GM18867 (cell line): ENCODE data around the gene DGKH.
"Not testable (repeated sequence)": the region's sequence is repeated elsewhere in the genome, so short reads cannot be mapped to it uniquely, and the experiment has no call there.

Source experiments
- ATAC-seq: cut with Tn5 transposase; IDR thresholded peaks from one replicate; pipeline ENCODE4 v1.9.1; 2021; ENCODE audit warnings: mild to moderate bottlenecking, moderate library complexity; ENCODE audit not compliant: unreplicated experiment

DGKH gene

DNA sequence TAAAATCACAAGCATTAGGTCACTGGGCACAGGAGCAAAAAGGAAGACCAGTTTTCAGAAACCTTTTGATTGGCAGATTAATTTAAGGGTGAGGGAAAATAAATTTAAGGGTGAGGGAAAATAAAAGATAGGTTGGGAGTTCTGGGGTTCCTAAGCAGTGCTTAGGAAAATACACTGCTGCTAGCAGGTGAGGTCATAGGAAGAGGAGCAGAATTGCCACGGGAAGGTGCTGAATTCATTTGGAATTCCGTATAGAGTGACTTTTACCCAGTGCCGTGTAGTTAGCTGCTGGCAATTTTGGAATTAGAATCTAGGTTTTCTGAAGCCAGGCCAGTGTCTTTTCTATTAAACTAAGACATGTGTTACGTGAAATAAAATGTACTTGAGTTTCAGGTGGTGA lies 59.8 kb downstream of the DGKH start:
- no peak for ATAC-seq

DNA sequence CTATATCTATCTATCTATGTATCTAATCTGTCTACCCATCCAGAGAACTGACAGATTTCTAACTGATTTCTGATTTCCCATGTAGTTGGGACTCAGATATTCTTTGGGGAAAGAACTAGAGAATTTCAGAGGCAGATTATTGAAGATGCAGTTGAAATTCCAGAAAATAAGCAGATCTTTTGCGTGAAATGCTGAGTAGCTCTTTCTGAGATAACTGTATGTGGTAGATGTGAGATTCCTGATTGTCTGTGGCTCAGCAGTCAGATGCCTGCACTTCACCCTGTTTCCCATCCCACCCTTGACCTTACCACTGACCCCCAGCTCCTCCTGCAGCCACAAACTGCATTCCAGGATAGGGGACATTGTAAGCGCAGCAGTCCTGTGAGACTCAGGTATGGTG lies 61.5 kb downstream of the DGKH start:
- no peak for ATAC-seq

DNA sequence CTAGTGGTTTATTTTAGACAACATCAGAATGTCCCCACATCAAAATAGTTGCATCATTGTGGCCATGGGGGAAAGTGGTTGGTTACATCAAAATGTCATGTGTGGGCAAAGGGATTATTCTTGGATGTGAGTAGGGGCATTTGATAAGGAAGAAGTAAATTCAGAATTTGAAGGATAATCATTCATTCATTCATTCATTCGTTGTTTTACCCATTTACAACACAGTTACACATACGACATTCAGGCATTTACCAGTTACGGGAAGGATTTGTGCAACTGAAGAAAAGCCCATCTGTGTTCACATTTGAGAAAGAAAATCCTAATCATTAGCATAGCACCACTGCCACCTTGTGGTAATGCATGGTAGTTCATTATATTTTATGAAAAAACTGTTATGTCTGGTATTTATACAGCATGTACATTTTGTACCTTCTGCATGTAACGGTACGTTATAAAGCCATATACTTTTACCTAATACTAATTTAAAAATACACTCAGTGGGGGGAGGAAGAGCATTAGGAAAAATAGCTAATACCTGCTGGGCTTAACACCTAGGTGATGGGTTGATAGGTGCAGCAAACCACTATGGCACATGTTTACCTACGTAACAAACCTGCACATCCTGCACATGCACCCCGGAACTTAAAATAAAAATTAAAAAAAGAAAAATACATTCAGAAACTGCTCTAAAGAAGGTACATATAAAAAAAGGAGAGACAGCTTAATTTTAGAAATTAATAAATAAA lies 62.1 kb downstream of the DGKH start:
- ATAC-seq: peak; percentile 52

DNA sequence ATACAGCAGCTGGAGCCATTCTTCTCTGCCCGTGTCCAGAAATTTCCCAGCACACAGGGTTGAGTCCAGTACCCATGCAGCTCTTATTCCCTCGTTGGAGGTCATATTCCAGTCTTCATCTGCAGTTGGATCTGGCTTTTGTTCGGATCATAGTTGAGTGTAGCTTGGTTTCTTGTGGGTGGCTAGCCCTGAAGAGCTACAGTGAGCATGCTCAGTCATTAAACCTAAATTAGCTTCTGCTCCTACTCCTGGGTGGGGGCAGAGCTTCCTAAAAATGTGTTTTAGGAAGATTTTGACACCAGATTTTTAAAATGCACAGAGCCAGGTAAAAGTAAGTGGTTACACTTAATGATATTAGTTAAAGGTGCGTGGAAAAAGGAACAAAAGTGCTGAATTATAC lies 64.4 kb downstream of the DGKH start:
- ATAC-seq: no peak

DNA sequence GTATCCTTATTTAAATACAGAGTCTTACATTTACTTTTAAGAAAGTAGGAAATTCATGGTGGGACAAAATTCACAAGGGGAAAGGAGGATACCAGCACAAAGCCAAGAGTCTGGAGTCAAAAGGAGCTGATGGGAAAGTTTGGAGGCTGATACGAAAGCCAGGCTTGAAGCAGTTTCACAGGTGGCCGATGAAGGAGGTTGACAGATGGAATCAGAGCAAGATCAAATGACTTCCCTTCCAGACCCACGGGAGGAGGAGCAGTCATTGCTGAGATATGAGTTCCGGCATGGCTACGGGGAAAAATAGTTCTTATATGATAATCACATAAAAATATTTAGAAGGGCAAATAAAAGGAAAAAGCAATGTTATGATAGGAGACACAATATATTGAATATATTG lies 65.0 kb downstream of the DGKH start:
- no peak for ATAC-seq

DNA sequence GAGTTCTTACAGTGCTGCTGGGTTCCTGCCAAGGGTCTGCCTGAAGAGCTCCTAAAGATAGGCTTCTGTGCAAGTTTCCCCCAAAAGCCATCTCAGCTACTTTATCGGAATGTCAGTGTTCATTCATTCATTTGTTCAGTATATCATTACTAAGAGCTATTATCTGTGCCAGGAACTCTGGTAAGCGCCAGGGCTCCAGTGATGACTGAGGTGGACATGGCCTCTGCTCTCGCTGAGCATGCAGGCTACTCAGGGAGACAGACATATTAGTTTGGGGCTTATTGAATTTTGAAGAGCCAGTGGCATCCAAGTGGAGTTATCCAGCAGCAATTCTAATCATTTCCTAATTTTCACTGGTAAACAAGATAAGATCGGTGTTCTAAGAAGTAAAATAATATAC lies 65.8 kb downstream of the DGKH start:
- ATAC-seq: no peak

DNA sequence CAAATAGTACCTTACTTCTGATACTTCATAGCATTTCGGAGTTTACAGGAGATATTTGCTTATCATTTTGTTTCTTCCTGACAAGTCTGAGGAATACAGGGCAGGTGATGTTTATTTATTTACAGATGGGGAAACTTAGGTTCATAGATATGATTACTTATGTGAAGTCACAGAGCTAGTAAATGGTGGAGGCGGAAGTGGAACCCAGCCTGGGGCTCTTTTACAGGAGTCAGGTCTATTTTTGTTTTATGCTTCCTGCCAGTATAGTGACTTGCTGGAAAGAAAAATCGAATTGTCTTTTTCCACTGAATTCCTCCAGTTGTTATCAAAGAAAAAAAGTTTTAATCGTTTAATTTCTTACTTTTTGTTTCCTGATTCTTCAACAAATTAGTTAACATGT lies 66.5 kb downstream of the DGKH start:
- no peak for ATAC-seq

DNA sequence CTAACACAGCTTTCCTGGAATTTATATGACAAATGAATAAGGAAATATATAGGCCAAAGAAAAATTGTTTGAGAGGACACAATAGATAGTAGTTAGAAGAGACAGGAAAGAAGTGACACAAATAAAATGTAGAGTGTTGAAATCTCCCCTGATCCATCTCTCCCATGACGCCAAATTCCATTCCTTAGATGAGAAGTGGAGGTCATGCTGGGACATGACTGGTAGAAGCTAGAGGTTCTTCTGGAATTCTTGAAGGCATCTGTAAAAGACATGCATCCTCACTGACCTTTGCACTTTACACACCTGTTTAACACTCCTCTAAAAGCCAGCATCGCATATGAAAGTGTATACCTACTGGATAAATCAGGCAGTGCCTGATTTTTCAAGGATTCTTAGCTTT lies 67.8 kb downstream of the DGKH start:
- ATAC-seq: no peak

DNA sequence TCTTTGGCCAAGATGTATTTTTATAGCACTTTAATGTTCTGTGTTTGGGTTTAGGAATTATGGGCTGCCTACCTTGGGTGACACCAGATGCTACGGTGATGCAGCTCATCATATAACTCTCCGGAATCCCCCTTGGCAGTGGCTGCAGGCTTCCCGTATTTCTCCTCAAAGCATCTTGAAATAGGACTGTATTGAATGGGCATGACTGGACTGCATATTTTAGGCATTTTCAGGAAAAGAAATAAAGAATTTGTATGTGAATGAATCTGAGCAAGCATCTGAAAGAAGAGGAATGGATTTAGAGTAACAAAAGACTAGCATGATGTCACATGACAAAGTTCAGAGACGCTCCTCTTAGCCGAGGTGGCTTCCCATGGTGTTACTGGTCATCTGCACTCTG lies 70.6 kb downstream of the DGKH start:
- no peak for ATAC-seq

DNA sequence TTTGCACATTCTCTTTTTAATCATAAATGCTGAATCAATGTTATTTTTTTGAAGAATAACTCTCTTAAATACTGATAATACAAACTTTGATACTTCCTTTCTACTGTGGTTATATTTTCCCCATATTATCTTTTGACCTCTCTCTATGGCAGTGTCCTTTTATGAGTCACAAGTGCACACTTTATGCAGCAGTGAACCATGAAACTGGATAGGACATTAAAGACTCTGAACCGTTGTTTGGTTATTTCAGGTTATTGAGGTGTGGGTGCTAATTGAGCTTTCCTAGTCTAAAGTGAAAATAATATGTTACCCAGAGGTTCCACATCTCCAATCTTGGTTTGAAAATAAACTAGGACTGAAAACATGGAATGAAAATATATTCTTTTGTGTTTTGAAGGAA lies 71.4 kb downstream of the DGKH start:
- no peak for ATAC-seq

DNA sequence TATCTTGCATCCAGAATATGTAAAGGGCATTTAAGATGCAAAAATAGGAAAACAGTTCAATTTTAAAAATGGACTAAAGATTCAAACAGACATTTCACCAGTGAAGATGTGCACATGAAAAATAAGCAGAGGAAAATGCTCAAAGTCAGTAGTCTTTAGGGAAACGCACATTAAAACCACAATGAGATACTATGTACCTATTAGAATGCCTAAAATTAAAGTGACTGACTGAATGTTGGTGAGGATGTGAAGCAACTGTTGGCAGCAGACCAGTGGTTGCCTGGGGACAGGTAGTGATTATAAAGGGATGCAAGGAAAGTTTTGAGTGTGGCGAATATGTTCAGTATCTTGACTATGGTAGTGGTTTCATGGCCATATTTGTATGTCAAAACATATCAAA lies 75.2 kb downstream of the DGKH start:
- ATAC-seq: no peak

DNA sequence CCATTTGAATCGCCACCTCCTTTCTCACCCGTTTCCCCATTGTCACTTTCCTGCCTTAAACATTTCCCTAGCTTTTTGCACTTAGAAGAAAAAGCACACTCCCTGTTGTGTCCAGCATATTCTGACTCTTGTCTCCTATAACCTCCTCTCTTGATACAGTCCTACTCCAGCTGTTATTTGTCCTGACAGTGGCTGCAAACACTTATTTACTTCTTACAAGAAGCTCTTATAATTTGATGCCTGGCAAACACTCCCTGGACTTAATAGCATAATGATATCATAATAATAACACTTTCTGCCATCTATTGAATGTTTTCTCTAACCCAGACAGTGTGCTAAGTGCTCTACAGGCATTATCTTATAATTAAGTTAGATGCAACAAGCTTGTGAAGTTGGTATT lies 76.6 kb downstream of the DGKH start:
- ATAC-seq: no peak

DNA sequence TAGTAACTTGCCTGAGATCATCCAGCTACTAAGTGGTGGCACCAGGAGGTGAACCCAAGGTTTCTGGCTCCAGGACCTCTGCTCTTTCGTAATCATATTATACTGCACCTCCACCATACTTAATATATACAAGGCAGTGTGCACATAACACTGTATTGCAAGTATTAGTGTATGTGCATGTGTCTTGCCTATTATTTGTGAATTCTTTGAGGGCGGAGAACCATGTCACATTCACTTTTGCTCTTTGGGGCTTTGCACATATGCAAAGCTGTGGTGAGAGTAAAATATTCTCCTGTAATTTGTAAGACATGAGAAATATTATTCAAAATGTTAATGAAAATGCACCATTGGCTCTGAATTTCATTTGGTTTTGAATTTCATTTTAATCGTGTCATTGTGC lies 78.6 kb downstream of the DGKH start:
- no peak for ATAC-seq

DNA sequence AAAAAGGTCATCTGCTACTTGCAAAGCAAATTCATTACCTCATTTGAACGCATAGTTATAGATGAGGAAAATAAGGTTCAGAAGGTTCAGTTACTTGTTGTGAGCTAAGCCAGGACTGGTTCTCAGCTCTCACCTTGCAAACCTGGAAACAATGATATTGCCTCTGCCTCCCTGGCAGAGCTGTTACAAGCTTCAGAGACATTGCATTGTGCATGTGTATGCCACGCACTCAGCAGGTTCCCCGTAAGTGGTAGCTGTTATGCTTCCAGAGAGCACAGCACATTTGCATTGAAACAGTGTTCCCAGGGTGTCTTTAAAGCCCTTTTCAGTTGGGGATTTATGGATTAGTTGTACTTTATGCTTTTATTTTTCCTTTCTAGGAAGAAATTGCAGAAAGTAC lies 80.6 kb downstream of the DGKH start:
- no peak for ATAC-seq

DNA sequence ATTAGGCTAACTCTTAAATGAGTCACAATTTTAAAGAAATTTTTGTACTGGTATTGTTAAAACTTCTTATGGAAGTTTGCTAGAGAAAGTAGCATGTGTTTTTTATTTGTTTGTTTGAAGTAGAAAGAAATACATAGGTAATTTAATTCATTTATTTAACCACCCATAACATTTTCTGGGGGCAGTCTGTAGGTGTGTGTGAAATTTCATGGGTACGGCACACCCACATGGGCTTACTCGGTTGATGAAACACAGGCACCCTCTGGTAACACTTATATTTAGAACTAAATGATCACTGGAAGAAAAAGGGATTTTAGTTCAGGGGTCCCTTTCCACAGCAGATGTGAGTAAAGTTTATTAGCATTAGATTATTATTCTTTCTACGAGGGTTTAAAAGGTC lies 88.1 kb downstream of the DGKH start:
- ATAC-seq: no peak

DNA sequence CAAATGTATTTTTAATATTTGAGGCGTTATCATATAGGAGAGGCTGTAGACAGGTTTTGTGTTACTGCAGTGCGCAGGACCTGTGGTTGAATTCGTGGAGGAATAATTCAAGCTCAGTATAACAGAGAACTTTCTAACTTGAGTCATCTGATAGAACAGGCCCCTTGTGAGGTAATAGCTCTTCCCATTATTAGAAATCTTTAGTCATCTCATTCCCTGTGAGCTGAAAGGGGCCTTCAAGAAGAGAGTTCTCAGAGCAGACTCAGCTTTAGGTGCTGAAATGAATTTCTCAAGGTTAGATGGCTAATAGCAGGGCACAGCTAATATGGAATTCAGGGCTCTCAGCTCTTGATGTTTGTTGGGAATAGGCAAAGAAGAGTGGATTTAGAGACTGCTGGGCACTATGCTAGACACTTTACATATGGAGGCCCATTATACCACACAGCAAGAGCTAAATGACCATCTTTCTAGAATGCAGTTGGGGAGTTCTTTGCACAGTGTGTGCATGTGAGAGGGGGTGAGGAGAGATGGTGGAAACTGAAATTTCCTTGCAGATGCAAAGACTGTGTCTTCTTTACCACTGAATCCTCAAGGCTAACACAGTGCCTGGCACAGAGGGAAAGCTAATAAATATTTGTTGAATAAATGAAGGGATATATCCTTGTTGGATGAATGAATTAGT lies 89.5 kb downstream of the DGKH start:
- ATAC-seq: no peak

DNA sequence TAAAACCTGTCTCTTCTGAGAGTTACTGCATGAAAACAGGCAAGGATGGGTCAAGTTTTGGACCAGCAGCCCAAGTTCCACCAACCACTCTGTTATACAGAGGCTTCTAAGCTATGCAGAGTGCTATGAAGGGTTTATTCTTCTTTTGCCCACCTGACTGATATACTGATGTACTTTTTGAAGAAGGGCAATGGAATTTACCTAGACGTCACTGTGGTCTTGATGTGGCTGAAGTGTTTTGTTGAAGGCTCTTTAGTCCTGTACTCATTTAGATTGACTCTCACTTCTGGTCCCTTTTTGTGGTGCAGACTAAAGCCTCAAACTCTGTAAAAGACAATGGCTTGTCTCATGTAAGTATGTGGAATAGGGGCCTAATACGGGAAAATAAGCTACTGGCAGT lies 92.0 kb downstream of the DGKH start:
- no peak for ATAC-seq

DNA sequence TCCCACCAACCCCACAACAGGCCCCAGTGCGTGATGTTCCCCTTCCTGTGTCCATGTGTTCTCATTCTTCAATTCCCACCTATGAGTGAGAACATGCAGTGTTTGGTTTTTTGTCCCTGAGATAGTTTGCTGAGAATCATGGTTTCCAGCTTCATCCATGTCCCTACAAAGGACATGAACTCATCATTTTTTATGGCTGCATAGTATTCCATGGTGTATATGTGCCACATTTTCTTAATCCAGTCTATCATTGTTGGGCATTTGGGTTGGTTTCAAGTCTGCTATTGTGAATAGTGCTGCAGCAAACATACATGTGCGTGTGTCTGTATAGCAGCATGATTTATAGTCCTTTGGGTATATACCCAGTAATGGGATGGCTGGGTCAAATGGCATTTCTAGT lies 92.6 kb downstream of the DGKH start:
- ATAC-seq: not testable (repeated sequence)

DNA sequence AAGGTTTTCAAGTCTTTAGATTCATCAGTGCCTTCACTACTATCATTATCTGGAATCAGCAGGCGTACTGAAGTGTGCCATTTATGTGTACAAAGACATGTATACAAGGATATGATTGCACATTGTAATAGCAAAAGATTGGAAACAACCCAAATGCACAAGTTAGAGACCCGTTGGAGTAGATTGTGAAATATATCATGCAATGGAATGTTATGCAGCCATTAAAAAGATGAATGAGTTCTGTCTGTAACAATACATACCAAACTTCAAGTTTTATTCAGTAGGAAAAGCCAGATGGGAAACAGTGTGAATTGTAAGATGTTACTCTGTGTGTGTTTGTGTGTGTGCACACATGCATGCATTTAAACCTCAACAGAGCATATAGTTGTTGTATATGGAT lies 97.9 kb downstream of the DGKH start:
- no peak for ATAC-seq

DNA sequence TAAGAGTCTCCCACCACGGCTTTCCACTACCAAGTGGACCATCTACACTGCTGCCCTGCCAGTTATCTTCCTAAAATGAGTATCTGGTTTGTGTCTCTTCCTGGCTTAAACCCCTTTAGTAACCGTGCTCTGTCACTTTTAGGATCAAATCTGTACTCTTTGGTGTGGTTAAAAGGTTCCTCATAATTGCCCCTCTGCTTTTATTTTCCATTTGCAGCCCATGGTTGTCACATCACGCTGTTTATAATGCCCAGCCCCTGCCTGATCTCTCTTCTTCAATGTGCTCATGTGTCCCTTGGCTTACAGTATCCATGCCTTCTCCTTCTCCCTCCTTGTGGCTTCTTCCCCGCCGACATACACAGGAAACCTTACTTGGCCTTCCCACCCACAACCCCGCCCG lies 100.1 kb downstream of the DGKH start:
- no peak for ATAC-seq

DNA sequence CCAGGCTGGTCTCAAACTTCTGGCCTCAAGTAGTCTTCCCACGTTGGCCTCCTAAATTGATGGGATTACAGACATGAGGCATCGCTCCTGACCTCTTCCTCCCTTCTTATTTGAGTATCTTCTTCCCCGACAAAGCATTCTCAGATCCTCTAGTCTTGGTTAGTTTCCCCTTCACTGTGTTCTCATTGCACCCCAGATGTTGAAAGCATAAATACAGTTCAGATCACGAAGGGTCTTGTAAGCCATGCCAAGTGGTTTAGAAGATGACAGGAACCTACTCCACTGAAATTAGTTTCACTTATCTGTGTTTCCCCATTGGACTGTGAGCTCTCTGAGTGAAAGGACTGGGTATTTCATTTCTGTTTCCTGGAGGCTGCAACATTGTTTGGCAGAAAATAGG lies 100.7 kb downstream of the DGKH start:
- ATAC-seq: no peak

DNA sequence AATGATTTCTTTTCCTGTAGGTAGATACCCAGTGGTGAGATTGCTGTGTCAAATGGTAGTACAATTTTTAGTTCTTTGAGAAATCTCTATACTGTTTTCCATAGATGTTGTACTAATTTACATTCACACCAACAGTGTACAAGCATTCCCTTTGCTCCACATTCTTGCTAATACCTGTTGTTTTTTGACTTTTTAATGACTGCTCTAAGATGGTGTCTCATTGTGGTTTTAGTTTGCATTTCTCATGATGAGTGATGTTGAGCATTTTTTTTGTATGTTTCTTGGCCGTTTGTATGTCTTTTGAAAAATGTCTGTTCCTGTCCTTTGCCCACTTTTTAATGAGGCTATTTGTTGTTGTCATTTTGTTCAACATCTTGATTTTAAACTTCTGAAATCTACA lies 103.3 kb downstream of the DGKH start:
- no peak for ATAC-seq

DNA sequence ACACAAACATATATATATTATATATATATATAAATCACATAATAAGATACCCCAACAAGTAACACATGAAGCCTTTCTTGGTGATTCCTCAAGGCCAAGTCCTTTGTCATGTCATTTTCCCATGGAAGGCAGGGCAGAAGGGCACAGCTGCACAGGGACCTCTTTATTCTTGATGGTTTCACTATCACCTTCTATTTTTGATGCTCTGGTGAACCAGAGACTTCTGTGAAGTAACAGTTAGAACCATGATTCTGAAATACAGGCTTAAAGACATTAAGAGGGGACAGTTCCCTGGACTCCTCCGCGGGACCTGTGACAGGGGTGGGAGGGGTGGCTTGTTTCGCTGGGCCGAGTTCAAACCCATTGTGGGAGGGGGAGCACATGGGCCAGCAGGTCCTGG lies 104.0 kb downstream of the DGKH start:
- no peak for ATAC-seq
